ENCODE measurements around the gene NR2E3.

The NR2E3 gene

DNA sequence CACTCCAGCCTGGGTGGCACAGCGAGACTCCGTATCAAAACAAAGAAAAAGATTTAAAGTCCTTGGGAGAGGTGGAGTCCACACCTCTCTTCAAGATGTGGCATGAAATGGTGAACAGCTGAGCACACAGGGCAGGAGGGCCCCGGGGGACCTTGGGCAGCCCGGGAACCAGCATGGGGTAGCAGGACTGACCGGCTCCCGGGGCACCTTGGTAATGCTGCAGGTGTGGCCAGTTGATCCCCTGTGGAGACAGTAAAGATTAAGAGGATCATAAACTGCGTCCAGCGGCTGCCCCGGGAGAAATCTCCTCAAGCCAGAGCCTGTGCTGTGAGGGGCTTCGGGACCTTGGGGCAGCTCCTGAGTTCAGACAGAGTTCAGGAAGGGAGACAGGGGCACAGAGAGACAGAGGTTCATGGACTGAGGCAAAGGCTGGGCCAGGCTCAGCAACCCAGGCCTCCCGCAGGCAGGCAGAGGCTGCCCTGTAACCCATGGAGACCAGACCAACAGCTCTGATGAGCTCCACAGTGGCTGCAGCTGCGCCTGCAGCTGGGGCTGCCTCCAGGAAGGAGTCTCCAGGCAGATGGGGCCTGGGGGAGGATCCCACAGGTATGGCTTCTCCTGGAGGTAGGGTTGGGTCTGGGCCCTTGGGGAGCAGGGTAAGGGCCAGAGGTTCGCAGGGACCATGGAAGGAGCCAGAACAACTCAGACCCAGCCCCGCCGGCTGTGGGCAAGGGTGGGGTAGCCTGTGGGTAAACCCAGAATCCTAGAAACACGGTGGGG, at the start of gene NR2E3:
TSS of gene NR2E3 (plus strand) at position 299 of the 780 bp plus-strand sequence. CDS start at position 489, 190 bp downstream.
- Histone ChIP-seq H3K9me2 (ENCODE audit: low read depth, low read length) (no peaks in the 10 kb centered on the region), H3K9me3 (ENCODE audit: low read length) (no peaks in the 10 kb centered on the region), H4K20me1 (ENCODE audit: insufficient read depth, low read length) (no peaks in the 10 kb centered on the region), H3K4me2 (ENCODE audit: low read length) (no peak within 1 kb of the TSS), H2AFZ (ENCODE audit: low read length) (no peak within 1 kb of the TSS), H3F3A (ENCODE audit: insufficient read depth, low read length) (no peaks in the 10 kb centered on the region), H3K27ac (ENCODE audit: low read depth, low read length, poor library complexity, severe bottlenecking) (no peak within 1 kb of the TSS), H3K79me2 (ENCODE audit: insufficient read depth, low read length) (no peaks in the 10 kb centered on the region), H3K27me3 (ENCODE audit: insufficient read depth, low read length) (no peaks in the 10 kb centered on the region), H3K4me3 (ENCODE audit: low read depth, low read length, poor library complexity, severe bottlenecking) (no peak within 1 kb of the TSS), H3K9ac (ENCODE audit: low read length) (no peak within 1 kb of the TSS), H3K4me1 (ENCODE audit: insufficient read depth, low read length, severe bottlenecking) (no peaks in the 10 kb centered on the region), H3K36me3 (ENCODE audit: insufficient read depth, low read length) (no peaks in the 10 kb centered on the region)
- no peak for TF ChIP-seq EZH2 (IDR thresholded peaks at IDR 0.05; ENCODE audit: borderline replicate concordance, low read length)
- TF ChIP-seq, protein P1, sequence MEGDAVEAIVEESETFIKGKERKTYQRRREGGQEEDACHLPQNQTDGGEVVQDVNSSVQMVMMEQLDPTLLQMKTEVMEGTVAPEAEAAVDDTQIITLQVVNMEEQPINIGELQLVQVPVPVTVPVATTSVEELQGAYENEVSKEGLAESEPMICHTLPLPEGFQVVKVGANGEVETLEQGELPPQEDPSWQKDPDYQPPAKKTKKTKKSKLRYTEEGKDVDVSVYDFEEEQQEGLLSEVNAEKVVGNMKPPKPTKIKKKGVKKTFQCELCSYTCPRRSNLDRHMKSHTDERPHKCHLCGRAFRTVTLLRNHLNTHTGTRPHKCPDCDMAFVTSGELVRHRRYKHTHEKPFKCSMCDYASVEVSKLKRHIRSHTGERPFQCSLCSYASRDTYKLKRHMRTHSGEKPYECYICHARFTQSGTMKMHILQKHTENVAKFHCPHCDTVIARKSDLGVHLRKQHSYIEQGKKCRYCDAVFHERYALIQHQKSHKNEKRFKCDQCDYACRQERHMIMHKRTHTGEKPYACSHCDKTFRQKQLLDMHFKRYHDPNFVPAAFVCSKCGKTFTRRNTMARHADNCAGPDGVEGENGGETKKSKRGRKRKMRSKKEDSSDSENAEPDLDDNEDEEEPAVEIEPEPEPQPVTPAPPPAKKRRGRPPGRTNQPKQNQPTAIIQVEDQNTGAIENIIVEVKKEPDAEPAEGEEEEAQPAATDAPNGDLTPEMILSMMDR (IDR thresholded peaks at IDR 0.05; ENCODE audit: low read length) = no peak

DNA sequence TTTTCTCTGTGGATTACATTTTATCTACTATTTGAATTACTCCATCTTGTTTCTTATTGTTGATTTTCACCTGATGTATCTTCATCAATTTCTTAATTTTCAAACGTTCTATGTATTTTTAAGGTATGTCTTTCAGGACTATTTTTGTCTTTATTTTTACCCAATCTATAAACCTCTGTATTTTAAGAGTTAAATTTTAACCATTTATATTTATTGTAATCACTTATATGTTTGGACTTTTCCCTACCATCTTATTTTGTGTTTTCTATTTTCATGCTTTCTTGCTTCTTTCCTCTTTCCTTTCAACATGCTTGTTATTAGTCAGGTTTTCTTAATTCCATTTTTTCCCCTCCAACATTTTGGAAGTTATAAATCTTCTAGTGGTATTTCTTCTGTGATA, 49.5 kb upstream of the NR2E3 start:
- Histone ChIP-seq H3F3A (ENCODE audit: insufficient read depth, low read length) (no peaks in the 10 kb centered on the region), H3K9me3 (ENCODE audit: low read length) (no peaks in the 10 kb centered on the region), H3K4me2 (ENCODE audit: low read length) (no peak overlapping the region), H3K4me1 (ENCODE audit: insufficient read depth, low read length, severe bottlenecking) (no peaks in the 10 kb centered on the region), H3K4me3 (ENCODE audit: low read depth, low read length, poor library complexity, severe bottlenecking) (no peak overlapping the region), H3K9ac (ENCODE audit: low read length) (no peak overlapping the region), H3K27me3 (ENCODE audit: insufficient read depth, low read length) (no peaks in the 10 kb centered on the region), H3K79me2 (ENCODE audit: insufficient read depth, low read length) (no peaks in the 10 kb centered on the region; the same call in 1 of the 2 replicates), H2AFZ (ENCODE audit: low read length) (no peak overlapping the region), H3K36me3 (ENCODE audit: insufficient read depth, low read length) (no peaks in the 10 kb centered on the region; the same call in 1 of the 2 replicates), H4K20me1 (ENCODE audit: insufficient read depth, low read length) (no peaks in the 10 kb centered on the region), H3K9me2 (ENCODE audit: low read depth, low read length) (no peaks in the 10 kb centered on the region), H3K27ac (ENCODE audit: low read depth, low read length, poor library complexity, severe bottlenecking) (no peak overlapping the region)
- no peak for TF ChIP-seq EZH2 (IDR thresholded peaks at IDR 0.05; ENCODE audit: borderline replicate concordance, low read length)
- TF ChIP-seq, protein P1 (IDR thresholded peaks at IDR 0.05; ENCODE audit: low read length) = no peak

DNA sequence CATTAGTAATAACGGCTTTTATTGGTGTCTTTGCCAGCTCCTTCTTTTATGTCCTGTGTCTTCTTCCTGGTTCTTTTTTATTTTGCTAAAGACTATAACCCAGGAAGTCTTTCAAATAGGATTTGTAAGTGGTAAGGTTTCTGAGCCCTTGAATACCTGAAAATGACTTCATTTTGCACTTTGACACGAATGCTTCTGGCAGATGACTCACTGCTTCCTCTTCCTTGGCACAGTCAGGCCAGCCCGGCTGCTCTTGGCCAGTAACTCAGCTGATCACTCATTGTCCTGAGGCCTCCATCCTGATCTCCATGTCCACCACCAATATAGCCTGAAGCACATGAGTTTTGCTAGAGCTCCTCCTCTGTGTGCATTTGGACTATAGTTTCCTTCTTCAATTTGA, 48.7 kb upstream of the NR2E3 start:
- Histone ChIP-seq H3F3A (ENCODE audit: insufficient read depth, low read length) (no peaks in the 10 kb centered on the region), H3K4me2 (ENCODE audit: low read length) (no peak overlapping the region), H3K9me3 (ENCODE audit: low read length) (no peaks in the 10 kb centered on the region), H4K20me1 (ENCODE audit: insufficient read depth, low read length) (no peaks in the 10 kb centered on the region), H2AFZ (ENCODE audit: low read length) (no peak overlapping the region), H3K9ac (ENCODE audit: low read length) (no peak overlapping the region), H3K79me2 (ENCODE audit: insufficient read depth, low read length) (no peaks in the 10 kb centered on the region; the same call in 1 of the 2 replicates), H3K27ac (ENCODE audit: low read depth, low read length, poor library complexity, severe bottlenecking) (no peak overlapping the region), H3K4me1 (ENCODE audit: insufficient read depth, low read length, severe bottlenecking) (no peaks in the 10 kb centered on the region), H3K36me3 (ENCODE audit: insufficient read depth, low read length) (no peaks in the 10 kb centered on the region; the same call in 1 of the 2 replicates), H3K27me3 (ENCODE audit: insufficient read depth, low read length) (no peaks in the 10 kb centered on the region), H3K4me3 (ENCODE audit: low read depth, low read length, poor library complexity, severe bottlenecking) (no peak overlapping the region), H3K9me2 (ENCODE audit: low read depth, low read length) (no peaks in the 10 kb centered on the region)
- TF ChIP-seq, protein P1 (IDR thresholded peaks at IDR 0.05; ENCODE audit: low read length) = no peak
- TF ChIP-seq EZH2 (IDR thresholded peaks at IDR 0.05; ENCODE audit: borderline replicate concordance, low read length) = no peak
